Measurements from ENCODE around the gene VAT1L.

The VAT1L gene

GRCh38 chr16:78007121-78007520 is 218.8 kb downstream of the VAT1L start:
- no peaks in the 10 kb centered on the region for H3K4me1 ChIP-seq (ENCODE audit: insufficient read depth, poor library complexity, severe bottlenecking)
- H3K36me3 ChIP-seq (ENCODE audit: low read depth) = no peaks in the 10 kb centered on the region
- H3K27me3 ChIP-seq (ENCODE audit: insufficient read depth, poor library complexity, severe bottlenecking) = peaks cover 4% of the 10 kb centered on the region
- no peak overlapping the region for H3K4me3 ChIP-seq (ENCODE audit: severe bottlenecking)
- DNase-seq (ENCODE audit: low spot score) (no peak), ATAC-seq (ENCODE audit: low read depth) (no peak)
- no peaks in the 10 kb centered on the region for H3K9me3 ChIP-seq (ENCODE audit: severe bottlenecking)
- no peak overlapping the region for H3K27ac ChIP-seq (ENCODE audit: poor library complexity, severe bottlenecking)
- TF ChIP-seq CTCF (IDR thresholded peaks at IDR 0.05; ENCODE audit: poor library complexity, severe bottlenecking) = no peak

DNA sequence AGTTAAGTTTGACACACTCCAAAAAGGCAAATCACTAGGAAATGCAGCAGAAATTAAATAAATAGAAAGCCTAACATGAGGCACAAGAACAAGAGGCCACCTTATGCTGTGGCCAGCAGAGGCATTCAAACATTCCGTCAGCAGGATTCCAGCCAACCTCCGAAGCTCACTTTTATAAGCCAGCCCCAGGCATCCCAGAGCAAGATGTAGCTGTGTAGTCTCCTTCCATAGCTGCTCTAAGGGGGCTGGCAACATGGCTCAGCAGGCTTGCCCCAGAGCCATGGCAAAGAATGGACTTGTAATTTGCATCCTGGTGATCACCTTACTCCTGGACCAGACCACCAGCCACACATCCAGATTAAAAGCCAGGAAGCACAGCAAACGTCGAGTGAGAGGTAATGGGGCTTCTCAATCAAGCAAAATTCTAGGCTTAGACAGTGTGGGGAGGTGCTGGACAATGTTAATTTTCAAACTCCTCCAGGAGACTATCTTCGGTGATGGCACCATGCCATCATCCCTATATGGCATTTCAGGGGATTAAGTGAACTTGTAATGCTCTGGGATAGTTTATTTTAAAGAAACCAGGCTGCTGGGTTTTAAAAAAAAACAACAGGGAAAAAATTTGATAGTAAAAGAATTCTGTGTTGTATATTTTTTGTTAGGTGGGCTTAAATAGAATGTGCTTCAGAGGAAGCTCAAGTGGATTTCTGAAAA is 234.1 kb downstream of the VAT1L start, which contains the start of gene CLEC3A:
CLEC3A (plus strand) TSS at position 202 of the 714 bp plus-strand sequence; CDS start at position 281, 79 bp downstream.
- ATAC-seq (ENCODE audit: low read depth) (no peak), DNase-seq (ENCODE audit: low spot score) (no peak)
- no peaks in the 10 kb centered on the region for H3K4me1 ChIP-seq (ENCODE audit: insufficient read depth, poor library complexity, severe bottlenecking)
- no peak for TF ChIP-seq CTCF (IDR thresholded peaks at IDR 0.05; ENCODE audit: poor library complexity, severe bottlenecking)
- no peaks in the 10 kb centered on the region for H3K36me3 ChIP-seq (ENCODE audit: low read depth)
- H3K4me3 ChIP-seq (ENCODE audit: severe bottlenecking) = no peak within 1 kb of the TSS
- no peaks in the 10 kb centered on the region for H3K9me3 ChIP-seq (ENCODE audit: severe bottlenecking)
- no peaks in the 10 kb centered on the region for H3K27me3 ChIP-seq (ENCODE audit: insufficient read depth, poor library complexity, severe bottlenecking)
- H3K27ac ChIP-seq (ENCODE audit: poor library complexity, severe bottlenecking) = no peak within 1 kb of the TSS

DNA sequence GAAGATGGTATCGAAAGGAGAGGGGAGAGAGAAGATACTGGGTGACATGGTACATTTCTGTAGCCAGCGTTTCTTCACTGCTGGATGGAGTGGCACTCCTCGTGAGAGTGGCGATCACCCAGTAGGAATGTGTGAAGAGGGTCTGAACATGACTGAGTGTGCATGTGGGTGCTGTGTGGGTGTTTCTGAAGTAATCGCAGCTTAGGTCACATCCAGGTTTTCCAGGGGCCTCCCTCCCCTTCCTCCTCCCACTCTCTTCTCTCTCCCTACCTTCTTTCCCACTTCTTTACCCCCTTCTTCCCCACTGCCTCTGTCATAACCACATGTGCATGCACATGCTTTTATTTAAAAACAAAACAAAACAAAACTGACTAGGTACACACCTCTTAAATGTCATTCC is 235.8 kb downstream of the VAT1L start:
- DNase-seq (ENCODE audit: low spot score) (no peak), ATAC-seq (ENCODE audit: low read depth) (no peak)
- Histone ChIP-seq H3K4me1 (ENCODE audit: insufficient read depth, poor library complexity, severe bottlenecking) (no peaks in the 10 kb centered on the region), H3K27ac (ENCODE audit: poor library complexity, severe bottlenecking) (no peak overlapping the region), H3K36me3 (ENCODE audit: low read depth) (no peaks in the 10 kb centered on the region), H3K4me3 (ENCODE audit: severe bottlenecking) (no peak overlapping the region), H3K9me3 (ENCODE audit: severe bottlenecking) (no peaks in the 10 kb centered on the region), H3K27me3 (ENCODE audit: insufficient read depth, poor library complexity, severe bottlenecking) (no peaks in the 10 kb centered on the region)
- no peak for TF ChIP-seq CTCF (IDR thresholded peaks at IDR 0.05; ENCODE audit: poor library complexity, severe bottlenecking)

DNA sequence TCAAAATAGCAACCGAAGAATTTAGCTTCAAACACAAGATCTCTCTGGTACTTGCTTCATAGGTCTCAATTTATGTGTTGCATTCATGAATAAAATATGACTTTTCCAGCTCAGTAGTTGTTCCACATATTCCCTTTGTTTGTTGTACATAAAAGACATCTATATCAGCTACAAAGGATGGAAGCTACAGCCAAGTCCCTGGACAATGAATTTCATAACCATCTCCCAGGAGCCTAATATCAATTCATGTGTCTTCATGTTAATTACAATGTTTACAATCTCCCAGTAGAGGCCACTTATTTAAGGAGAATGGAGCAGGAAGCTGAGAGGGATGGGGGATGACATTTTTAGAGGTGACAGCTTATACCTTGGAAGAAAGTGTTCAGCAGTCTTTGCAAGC is 237.3 kb downstream of the VAT1L start:
- Histone ChIP-seq H3K4me1 (ENCODE audit: insufficient read depth, poor library complexity, severe bottlenecking) (no peaks in the 10 kb centered on the region), H3K36me3 (ENCODE audit: low read depth) (no peaks in the 10 kb centered on the region), H3K9me3 (ENCODE audit: severe bottlenecking) (no peaks in the 10 kb centered on the region), H3K27ac (ENCODE audit: poor library complexity, severe bottlenecking) (no peak overlapping the region), H3K27me3 (ENCODE audit: insufficient read depth, poor library complexity, severe bottlenecking) (no peaks in the 10 kb centered on the region), H3K4me3 (ENCODE audit: severe bottlenecking) (no peak overlapping the region)
- no peak for TF ChIP-seq CTCF (IDR thresholded peaks at IDR 0.05; ENCODE audit: poor library complexity, severe bottlenecking)
- DNase-seq (ENCODE audit: low spot score) = no peak
- ATAC-seq (ENCODE audit: low read depth) = no peak

GRCh38 chr16:78028018-78028417 is 239.7 kb downstream of the VAT1L start:
- no peaks in the 10 kb centered on the region for H3K9me3 ChIP-seq (ENCODE audit: severe bottlenecking)
- no peaks in the 10 kb centered on the region for H3K4me1 ChIP-seq (ENCODE audit: insufficient read depth, poor library complexity, severe bottlenecking)
- DNase-seq (ENCODE audit: low spot score) = no peak
- ATAC-seq (ENCODE audit: low read depth) = no peak
- TF ChIP-seq CTCF (IDR thresholded peaks at IDR 0.05; ENCODE audit: poor library complexity, severe bottlenecking) = no peak
- no peak overlapping the region for H3K4me3 ChIP-seq (ENCODE audit: severe bottlenecking)
- H3K27me3 ChIP-seq (ENCODE audit: insufficient read depth, poor library complexity, severe bottlenecking) = no peaks in the 10 kb centered on the region
- H3K27ac ChIP-seq (ENCODE audit: poor library complexity, severe bottlenecking) = no peak overlapping the region
- H3K36me3 ChIP-seq (ENCODE audit: low read depth) = no peaks in the 10 kb centered on the region

Data from RWPE2 (cell line).